NCI-H2196 treated with DMSO at 0.1 percent for 48 hours (cell line): ENCODE results near the gene FAM107B.
A peak's percentile ranks its signal among the peaks of the same experiment; 100 is the strongest.

ENCODE experiments used
- DNase-seq: peaks from one replicate; lab custom pipeline; 2025; ENCODE audit not compliant: unreplicated experiment; lab: John Stamatoyannopoulos, UW

Gene FAM107B

DNA sequence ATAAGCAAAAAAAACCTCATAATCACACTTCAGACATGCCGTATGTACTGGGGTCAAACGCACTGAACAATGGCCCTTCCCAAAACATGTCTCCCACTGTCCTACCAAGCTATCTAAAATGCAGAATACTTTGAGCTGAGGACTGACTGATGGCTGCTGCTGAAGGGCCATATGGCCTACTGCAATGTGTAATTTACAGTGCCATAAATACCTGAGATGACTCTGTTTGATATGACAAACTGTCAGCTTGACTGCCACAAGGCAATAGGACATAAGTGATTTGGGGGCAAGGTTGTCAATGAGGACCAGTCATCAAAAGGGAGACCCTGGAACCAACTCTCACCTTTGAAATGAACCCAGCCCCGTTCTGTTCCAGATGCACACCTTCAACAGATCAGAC lies 256.5 kb downstream of the FAM107B start:
- DNase-seq = no peak

DNA sequence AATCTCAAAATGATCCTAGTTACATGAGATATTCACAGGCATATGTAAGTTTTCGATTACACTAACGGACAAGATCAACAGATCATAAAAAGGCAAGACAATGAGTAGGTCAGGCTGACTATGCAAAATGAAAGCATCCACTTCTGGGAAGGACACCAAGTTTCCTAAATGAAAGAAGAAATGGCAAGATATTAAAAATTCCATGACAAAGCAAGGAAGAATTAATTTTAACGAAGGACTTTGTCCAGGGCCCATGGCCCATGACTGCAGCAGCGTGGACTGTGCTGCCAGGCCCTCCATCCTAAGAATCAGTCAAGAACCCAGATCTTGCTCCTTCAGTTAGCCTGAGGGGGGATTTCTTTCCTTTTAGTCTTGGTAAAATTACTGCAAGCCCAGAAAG lies 261.6 kb downstream of the FAM107B start:
- no peak for DNase-seq

GRCh38 chr10:14510346-14510745 lies 264.4 kb downstream of the FAM107B start:
- no peak for DNase-seq

DNA sequence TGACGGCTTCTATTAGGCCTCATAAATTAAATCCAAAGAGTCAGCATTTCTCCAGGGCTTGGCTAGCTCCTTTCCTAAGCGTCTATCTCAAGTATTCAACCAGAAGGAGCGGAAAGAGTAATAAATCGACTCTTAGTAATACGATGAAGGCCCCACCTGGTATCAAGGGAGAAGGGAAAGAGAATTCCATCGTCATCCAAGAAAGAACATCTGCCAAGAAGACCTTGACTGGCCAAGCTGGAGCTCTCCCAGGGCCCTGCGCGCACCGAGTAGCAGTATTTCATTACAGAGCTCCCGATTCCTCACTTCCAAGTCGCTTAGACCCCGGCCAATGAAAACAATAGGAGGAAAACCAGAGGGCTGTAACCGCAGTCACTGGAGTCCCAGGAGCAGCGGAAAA lies 266.0 kb downstream of the FAM107B start:
- DNase-seq = no peak

DNA sequence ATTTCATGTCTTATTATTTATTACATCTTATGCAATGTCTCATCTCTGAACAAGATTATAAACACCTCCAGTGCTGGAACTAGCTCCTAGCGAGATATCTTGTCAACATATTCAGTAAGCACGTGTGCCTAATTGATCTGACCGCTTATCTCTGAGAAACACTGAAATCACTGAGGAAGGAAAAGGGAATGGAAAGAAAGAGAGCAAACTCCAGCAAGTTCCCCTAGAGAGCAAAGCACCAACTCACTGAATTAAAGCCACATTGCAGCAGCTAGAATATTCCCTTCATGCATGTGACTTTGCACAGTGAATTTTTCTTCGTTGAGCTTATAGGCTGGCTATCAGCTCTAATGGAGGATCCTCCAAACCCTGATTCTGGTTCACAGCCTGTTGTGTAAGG lies 266.9 kb downstream of the FAM107B start:
- DNase-seq = no peak

GRCh38 chr10:14507176-14507575 lies 267.5 kb downstream of the FAM107B start:
- peak; percentile 55 for DNase-seq

DNA sequence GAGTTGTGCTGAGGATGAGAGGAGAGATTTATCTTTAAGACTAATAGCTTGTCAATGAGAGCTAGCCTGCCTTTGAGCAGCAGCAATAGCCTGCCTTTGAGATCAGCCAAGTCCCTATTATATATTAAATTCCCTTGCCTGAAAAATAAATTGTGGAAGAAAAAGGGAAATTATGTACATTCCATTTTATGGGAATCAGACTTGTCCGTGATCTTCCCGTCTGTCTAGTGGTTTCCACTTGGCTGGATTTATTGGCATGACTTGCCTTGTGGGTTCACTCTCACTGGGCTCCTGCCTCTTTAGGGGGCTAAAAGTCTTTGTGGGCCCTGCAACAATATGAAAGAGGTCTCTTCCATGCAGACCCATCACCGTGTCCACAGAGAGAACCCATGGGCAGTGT lies 272.3 kb downstream of the FAM107B start:
- DNase-seq = no peak

GRCh38 chr10:14500172-14500765 lies 274.4 kb downstream of the FAM107B start:
- DNase-seq = no peak

GRCh38 chr10:14499601-14499904 lies 275.1 kb downstream of the FAM107B start:
- no peak for DNase-seq

GRCh38 chr10:14498326-14498725 lies 276.4 kb downstream of the FAM107B start:
- no peak for DNase-seq

DNA sequence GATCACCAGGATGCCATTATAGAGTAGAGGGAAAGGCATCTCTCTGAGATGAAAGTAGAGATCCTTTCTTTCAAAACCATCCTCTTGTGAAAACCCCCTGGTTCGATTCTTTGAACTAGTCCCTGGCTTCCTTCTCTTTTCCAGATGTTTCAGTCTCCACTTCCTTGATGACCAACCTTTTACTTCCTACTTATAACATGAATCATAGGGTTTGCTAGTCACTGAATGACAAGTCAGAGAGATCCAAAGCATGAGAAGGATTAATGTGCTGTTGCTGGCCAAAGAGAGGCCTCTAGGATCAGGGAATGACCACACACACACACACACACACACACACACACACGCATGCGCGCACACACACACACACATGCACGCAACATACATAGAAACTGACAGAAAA lies 282.9 kb downstream of the FAM107B start:
- DNase-seq = no peak

GRCh38 chr10:14489522-14490177 lies 285.0 kb downstream of the FAM107B start:
- no peak for DNase-seq

DNA sequence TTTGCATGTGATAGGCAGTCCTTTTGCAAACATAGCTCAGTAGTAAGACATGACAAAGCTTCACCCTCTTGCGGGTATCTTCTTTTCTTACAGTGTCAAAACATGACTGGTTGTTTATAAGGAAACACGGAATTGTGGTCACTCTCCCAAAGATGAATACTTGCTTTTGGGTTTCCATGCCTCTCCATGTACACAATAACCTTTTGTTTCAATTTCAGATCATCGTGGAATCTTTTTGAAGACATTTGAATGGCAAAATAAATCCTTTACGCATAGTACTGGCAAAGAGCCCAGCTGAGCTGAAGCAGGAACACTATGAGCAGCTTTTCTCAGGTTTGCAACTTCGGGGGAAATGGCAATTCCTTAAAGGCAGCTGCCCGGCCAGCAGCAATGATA lies 287.2 kb downstream of the FAM107B start:
- DNase-seq = no peak

GRCh38 chr10:14486777-14487487 lies 287.8 kb downstream of the FAM107B start:
- DNase-seq = peak; percentile 21

GRCh38 chr10:14485986-14486385 lies 288.7 kb downstream of the FAM107B start:
- DNase-seq = no peak

GRCh38 chr10:14483417-14483816 lies 291.3 kb downstream of the FAM107B start:
- DNase-seq = no peak

GRCh38 chr10:14481752-14482151 lies 292.9 kb downstream of the FAM107B start:
- no peak for DNase-seq

DNA sequence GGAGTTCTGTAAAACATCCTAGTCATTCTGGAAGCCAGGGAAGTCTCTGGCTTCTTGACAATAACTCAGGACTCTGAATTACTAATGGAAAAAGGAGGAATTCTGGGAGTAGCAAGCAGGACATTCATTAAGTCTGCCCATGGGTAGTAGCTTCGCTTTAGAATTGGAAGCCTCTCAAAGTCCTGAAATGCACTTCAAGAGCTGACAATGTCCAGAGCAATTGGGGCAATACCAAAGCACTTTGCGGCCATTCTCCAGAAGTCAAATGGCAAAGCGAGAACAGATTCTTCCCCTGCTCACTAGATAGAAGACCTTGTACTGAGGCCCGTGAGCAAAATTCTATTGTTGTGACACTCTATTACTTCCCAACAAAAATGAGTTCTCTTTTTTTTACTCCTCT lies 293.7 kb downstream of the FAM107B start:
- DNase-seq = no peak

GRCh38 chr10:14478604-14479003 lies 296.1 kb downstream of the FAM107B start:
- peak; percentile 23 for DNase-seq

DNA sequence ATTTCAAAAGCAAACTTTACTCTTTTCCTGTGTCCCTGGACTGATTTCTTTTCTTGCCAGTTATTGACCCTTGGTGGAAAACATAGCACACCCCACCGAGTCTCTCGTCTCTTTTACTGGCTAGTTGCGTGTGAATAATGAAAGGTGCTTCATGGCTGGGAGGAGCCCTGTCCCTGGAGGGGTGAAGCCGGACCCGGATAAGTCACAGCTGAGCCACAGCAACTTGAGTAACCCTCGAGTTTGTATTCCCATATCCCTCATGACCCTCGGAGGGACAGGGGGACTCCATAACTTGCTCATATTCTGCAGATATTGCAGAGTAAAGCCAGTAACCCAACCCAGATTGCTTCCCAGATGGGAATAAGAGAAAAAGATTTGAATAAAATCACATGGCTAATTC lies 296.5 kb downstream of the FAM107B start:
- no peak for DNase-seq

DNA sequence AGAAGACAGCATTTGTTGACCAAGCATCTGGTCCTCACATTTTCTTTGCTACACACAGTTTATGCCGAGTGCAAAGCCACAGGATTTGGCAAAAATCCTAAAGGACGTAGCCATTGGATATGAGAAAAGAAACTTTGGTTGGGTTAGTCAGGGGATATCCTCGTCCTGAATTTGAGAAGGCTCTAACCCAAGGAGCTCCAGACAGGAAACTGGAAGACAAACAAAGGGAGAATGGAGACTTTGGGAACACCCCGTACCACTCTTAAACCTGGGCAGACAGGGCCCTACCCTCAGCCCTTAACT lies 297.3 kb downstream of the FAM107B start:
- no peak for DNase-seq

GRCh38 chr10:14476641-14477407 lies 297.9 kb downstream of the FAM107B start:
- no peak for DNase-seq
